H1 (cell line): ENCODE measurements around the gene SEL1L3. TPM values are rescaled to one million over a fixed set of nuclear protein-coding genes. Genes with fewer than 3 reads are reported as not detected.

Experiments used
- CTCF ChIA-PET: fragments of 300-600 bp; sonication (Branson Sonifier 250); formaldehyde crosslinking; loops from one replicate; lab custom pipeline; 2021; ENCODE audit not compliant: partially characterized antibody; lab: Charles Lee
- POLR2A ChIA-PET: fragments of 300-600 bp; sonication (Branson Sonifier 250); formaldehyde crosslinking; loops from one replicate; lab custom pipeline; 2021; ENCODE audit warnings: inconsistent platforms; ENCODE audit not compliant: partially characterized antibody; lab: Charles Lee
- DNase-seq, 2 experiments: peaks; one replicate each; pipeline versions ENCODE4 v3.0.0 to v3.0.0-alpha.2; 2010 to 2022; ENCODE audit warnings: low spot score in 2 of 2, low read depth in 1 of 2, mixed read lengths in 1 of 2
- FAIRE-seq: peaks from 2 replicates; lab custom pipeline; 2011; peaks lifted over from hg19 to GRCh38; lab: Jason Lieb, UNC
- H2AFZ ChIP-seq: 2 replicates; pipeline ENCODE4 v1.8.1; 2012; ENCODE audit warnings: low read length, inconsistent platforms
- H2AK5ac ChIP-seq: 2 replicates; pipeline ENCODE4 v1.6.1; 2013; ENCODE audit warnings: low read depth, low read length
- H2BK120ac ChIP-seq: replicated peaks from 2 replicates; pipeline ENCODE3; 2013; ENCODE audit warnings: low read depth, low read length, inconsistent platforms
- H2BK12ac ChIP-seq: 2 replicates; pipeline ENCODE4 v1.6.1; 2013; ENCODE audit warnings: low read depth, low read length
- H2BK15ac ChIP-seq: 2 replicates; pipeline ENCODE4 v1.6.1; 2013; ENCODE audit warnings: low read length
- H2BK20ac ChIP-seq: 2 replicates; pipeline ENCODE4 v1.6.1; 2013; ENCODE audit warnings: low read length
- H2BK5ac ChIP-seq: 2 replicates; pipeline ENCODE4 v1.6.1; 2013; ENCODE audit warnings: low read depth, low read length
- H3K14ac ChIP-seq: 2 replicates; pipeline ENCODE4 v1.6.1; 2013; ENCODE audit warnings: inconsistent platforms; ENCODE audit not compliant: insufficient read length
- H3K18ac ChIP-seq: 2 replicates; pipeline ENCODE4 v1.6.1; 2013; ENCODE audit warnings: low read length; ENCODE audit errors: extremely low read depth
- H3K23ac ChIP-seq: 2 replicates; pipeline ENCODE4 v1.6.1; 2013; ENCODE audit warnings: inconsistent platforms; ENCODE audit not compliant: insufficient read length
- H3K23me2 ChIP-seq: 2 replicates; pipeline ENCODE4 v1.6.1; 2013; ENCODE audit warnings: low read depth, low read length
- H3K27ac ChIP-seq: 2 replicates; pipeline ENCODE4 v1.6.1; 2011; ENCODE audit warnings: low read depth, low read length, inconsistent platforms
- H3K27me3 ChIP-seq, 4 experiments: replicated peaks in 1 of 4; 1 replicate in 1 of 4; 2 replicates in 3 of 4; pipeline versions ENCODE4 v1.6.1 to v1.8.1; 2011 to 2013; ENCODE audit warnings: low read length in 3 of 4, mild to moderate bottlenecking in 3 of 4, inconsistent platforms in 2 of 4, mixed read lengths in 2 of 4, moderate library complexity in 1 of 4; ENCODE audit not compliant: control insufficient read depth in 3 of 4, insufficient read depth in 3 of 4; ENCODE audit errors: extremely low read depth in 1 of 4
- H3K36me3 ChIP-seq, 4 experiments: 2 replicates each; pipeline versions ENCODE4 v1.6.1 to v1.8.1; 2011 to 2013; ENCODE audit warnings: mild to moderate bottlenecking in 4 of 4, low read length in 3 of 4, moderate library complexity in 2 of 4, control low read depth in 1 of 4, inconsistent platforms in 1 of 4; ENCODE audit not compliant: insufficient read depth in 4 of 4, control insufficient read depth in 2 of 4
- H3K4ac ChIP-seq: replicated peaks from 2 replicates; pipeline ENCODE3; 2013; ENCODE audit warnings: low read length, low read depth, mixed read lengths, inconsistent platforms; ENCODE audit not compliant: insufficient read length
- H3K4me1 ChIP-seq, 4 experiments: replicated peaks in 1 of 4; 1 replicate in 1 of 4; 2 replicates in 3 of 4; pipeline versions ENCODE4 v1.6.1 to v1.8.1; 2011 to 2013; ENCODE audit warnings: low read length in 3 of 4, inconsistent platforms in 2 of 4, mixed read lengths in 1 of 4; ENCODE audit not compliant: insufficient read depth in 4 of 4, control insufficient read depth in 3 of 4
- H3K4me2 ChIP-seq, 2 experiments: 2 replicates each; pipeline versions ENCODE4 v1.6.1 to v1.8.1; 2011 to 2013; ENCODE audit warnings: low read depth in 2 of 2, low read length in 2 of 2, control low read depth in 1 of 2, inconsistent platforms in 1 of 2, mild to moderate bottlenecking in 1 of 2; ENCODE audit not compliant: insufficient read depth in 1 of 2
- H3K4me3 ChIP-seq, 4 experiments: fragments of 200-600, 300-600 bp in 1 of 4; sonication (generic), shearing (Covaris generic), sonication (Bioruptor Twin) in 1 of 4; 2 replicates each; pipeline versions ENCODE4 v1.5.1 to v1.8.1; 2011 to 2016; ENCODE audit warnings: low read length in 4 of 4, low read depth in 3 of 4, control low read depth in 2 of 4, inconsistent platforms in 2 of 4, mild to moderate bottlenecking in 2 of 4, mixed read lengths in 1 of 4, moderate library complexity in 1 of 4; ENCODE audit not compliant: insufficient read depth in 2 of 4; ENCODE audit errors: extremely low read depth in 1 of 4
- H3K56ac ChIP-seq: replicated peaks from 2 replicates; pipeline ENCODE3; 2013; ENCODE audit warnings: low read depth, mild to moderate bottlenecking, mixed read lengths, low read length, inconsistent platforms; ENCODE audit not compliant: insufficient read length
- H3K79me1 ChIP-seq: 2 replicates; pipeline ENCODE4 v1.6.1; 2013; ENCODE audit warnings: low read depth, low read length, control low read depth
- H3K79me2 ChIP-seq, 2 experiments: 2 replicates each; pipeline versions ENCODE4 v1.6.1 to v1.8.1; 2012 to 2013; ENCODE audit warnings: low read length in 2 of 2, mild to moderate bottlenecking in 2 of 2, inconsistent platforms in 1 of 2; ENCODE audit not compliant: insufficient read depth in 2 of 2, control insufficient read depth in 1 of 2
- H3K9ac ChIP-seq, 4 experiments: replicated peaks in 1 of 4; 1 replicate in 1 of 4; 2 replicates in 3 of 4; pipeline versions ENCODE4 v1.6.1 to v1.8.1; 2011 to 2013; ENCODE audit warnings: low read depth in 3 of 4, low read length in 3 of 4, control low read depth in 2 of 4, mild to moderate bottlenecking in 2 of 4, moderate library complexity in 2 of 4, inconsistent platforms in 1 of 4; ENCODE audit errors: extremely low read depth in 1 of 4
- H3K9me3 ChIP-seq, 2 experiments: 2 replicates each; pipeline versions ENCODE4 v1.6.1 to v1.8.1; 2012 to 2013; ENCODE audit warnings: mild to moderate bottlenecking in 2 of 2, moderate library complexity in 2 of 2, control low read depth in 1 of 2, inconsistent platforms in 1 of 2, low read depth in 1 of 2, low read length in 1 of 2, mixed read lengths in 1 of 2; ENCODE audit not compliant: insufficient read depth in 2 of 2
- H4K20me1 ChIP-seq, 2 experiments: replicated peaks in 1 of 2; 2 replicates each; pipeline versions ENCODE3 to v1.8.1; 2011 to 2013; ENCODE audit warnings: inconsistent platforms in 2 of 2, low read length in 2 of 2, mild to moderate bottlenecking in 1 of 2; ENCODE audit not compliant: insufficient read depth in 2 of 2, control insufficient read depth in 1 of 2
- H4K5ac ChIP-seq: 2 replicates; pipeline ENCODE4 v1.6.1; 2013; ENCODE audit warnings: low read length, low read depth, mixed read lengths, inconsistent platforms; ENCODE audit not compliant: insufficient read length
- H4K8ac ChIP-seq: 2 replicates; pipeline ENCODE4 v1.8.0; 2013; ENCODE audit warnings: mild to moderate bottlenecking, moderate library complexity, low read length, inconsistent platforms; ENCODE audit not compliant: insufficient read depth; ENCODE audit errors: extremely low read depth
- H4K91ac ChIP-seq: replicated peaks from 2 replicates; pipeline ENCODE3; 2013; ENCODE audit warnings: low read length, mixed read lengths, inconsistent platforms; ENCODE audit not compliant: insufficient read length
- BACH1 ChIP-seq: IDR thresholded peaks from 2 replicates; pipeline ENCODE4 v1.6.1; 2012; ENCODE audit warnings: low read length, improper control_type of control experiment
- CBX8 ChIP-seq: fragments of 300-800, 300-1000 bp; sonication (generic); IDR thresholded peaks from 2 replicates; pipeline ENCODE4 v1.7.1; 2016; ENCODE audit warnings: low read depth, low read length, borderline replicate concordance
- HDAC2 ChIP-seq, 2 experiments: fragments of 300-600 bp in 1 of 2; sonication (generic) in 1 of 2; IDR thresholded peaks; 2 replicates each; pipeline ENCODE4 v1.6.1; 2011 to 2012; ENCODE audit warnings: low read depth in 2 of 2, low read length in 2 of 2, mild to moderate bottlenecking in 2 of 2, moderate library complexity in 2 of 2, borderline replicate concordance in 1 of 2, inconsistent platforms in 1 of 2
- POLR2AphosphoS5 ChIP-seq: IDR thresholded peaks from 2 replicates; pipeline ENCODE4 v1.6.1; 2011; ENCODE audit warnings: low read depth, low read length
- RBBP5 ChIP-seq: IDR thresholded peaks from 2 replicates; pipeline ENCODE4 v1.7.1; 2012; ENCODE audit warnings: low read depth, mild to moderate bottlenecking, inconsistent platforms, low read length, moderate library complexity, borderline replicate concordance
- SIRT6 ChIP-seq: IDR thresholded peaks from one replicate; pipeline ENCODE4 v1.7.1; 2012; ENCODE audit warnings: low read length, inconsistent platforms
- SIX5 ChIP-seq: IDR thresholded peaks from 2 replicates; pipeline ENCODE4 v1.6.1; 2011; ENCODE audit warnings: mild to moderate bottlenecking, low read depth, low read length
- TAF7 ChIP-seq: optimal IDR thresholded peaks from 2 replicates; pipeline ENCODE3; 2011; ENCODE audit warnings: low read depth, mild to moderate bottlenecking, inconsistent platforms, low read length, moderate library complexity, borderline replicate concordance
- WGBS, 2 experiments: shearing (Covaris generic) in 1 of 2; methylation state at CpG; one replicate each; pipeline versions ENCODE4 v1.1.6 to v1.1.7; 2013 to 2015; ENCODE audit warnings: low lambda C conversion rate in 2 of 2, mixed read lengths in 2 of 2, inconsistent platforms in 1 of 2, low coverage in 1 of 2, missing lambda C conversion rate in 1 of 2; ENCODE audit not compliant: insufficient replicate concordance in 2 of 2, insufficient coverage in 1 of 2, insufficient read length in 1 of 2; ENCODE audit errors: extremely low coverage in 1 of 2, missing lambda C conversion rate in 1 of 2; 5-methylcytosine and 5-hydroxymethylcytosine counted together
- polyA plus RNA-seq, 7 experiments: library from polyadenylated mRNA; depleted of rRNA in 3 of 7; stranded (reverse) in 5 of 7; unstranded in 2 of 7; fragments of >200 nt in 5 of 7; fragments of 200-250 nt in 2 of 7; gene quantifications; 1 replicate in 5 of 7; 2 replicates in 1 of 7; 4 replicates in 1 of 7; pipeline versions ENCODE4 v1.2.1 to v1.2.3, GENCODE V29; 2011 to 2013; ENCODE audit warnings: missing spikeins in 2 of 7, mixed read lengths in 2 of 7
- total RNA-seq: library from RNA; stranded (reverse); fragmentation: NEBNext Ultra II Directional; extraction: Animal tissue kit (Norgen Biotek cat#: 25700); gene quantifications from 2 replicates; pipeline ENCODE4 v1.2.1, GENCODE V29; 2021

SEL1L3 gene
- total and polyA plus RNA-seq, 2 of the 8 experiments (the other 6 are each of a cell fraction or from before 2014, with no cell fraction given): 18.2 to 54.0 TPM

- ChIA-PET CTCF (interaction anchor here (1.1 to 1.6 kb wide), 4 partner anchors 11 to 48 kb away, joined by 3 to 5 read pairs (median 4); no protein-coding TSS in a partner anchor), POLR2A (no interaction called here)
- FAIRE-seq: no peak
- Histone ChIP-seq H2BK12ac (no peak overlapping the region), H3K23me2 (no peaks in the 10 kb centered on the region), H2BK120ac (no peak overlapping the region), H3K9me3 (no peaks in the 10 kb centered on the region), H2AK5ac (no peak overlapping the region), H4K5ac (no peak overlapping the region), H2AFZ (peak overlapping the region; percentile 65; the same call in 1 of the 2 replicates), H3K4me3 (no peak overlapping the region), H3K79me2 (no peaks in the 10 kb centered on the region), H3K27me3 (no peaks in the 10 kb centered on the region), H2BK15ac (no peak overlapping the region), H4K91ac (no peak overlapping the region), H3K14ac (no peak overlapping the region), H3K18ac (no peak overlapping the region; the same call in 1 of the 2 replicates), H3K23ac (no peak overlapping the region), H3K27ac (no peak overlapping the region), H3K4me2 (no peak overlapping the region), H3K79me1 (no peaks in the 10 kb centered on the region), H3K56ac (no peak overlapping the region), H2BK20ac (no peak overlapping the region), H3K4me1 (peaks cover 2 to 16% (median 11%) of the 10 kb centered on the region in 4 experiments; a peak in 6 of 7 replicates), H4K8ac (no peak overlapping the region), H3K4ac (no peak overlapping the region), H3K9ac (no peak overlapping the region), H4K20me1 (no peaks in the 10 kb centered on the region), H3K36me3 (no peaks in the 10 kb centered on the region), H2BK5ac (no peak overlapping the region)
- 89% methylated on average over 14 of the region's 14 CpGs; no CpG with 5 or more reads in 1 of the 2 experiments for WGBS, 2 experiments
- no peak for DNase-seq
- TF ChIP-seq RBBP5 (no peak), SIRT6 (no peak), SIX5 (no peak), CBX8 (no peak), BACH1 (no peak), HDAC2 (IDR thresholded peaks at IDR 0.05; ENCODE audit: borderline replicate concordance in 1 of 2, low read depth in 2 of 2, low read length in 2 of 2) (no peak), POLR2AphosphoS5 (no peak), TAF7 (no peak)
These were observed 27.1 kb upstream of the SEL1L3 start for GRCh38 chr4:25889589-25890503.
